ENCODE data around the gene SLC16A7. TPM values are rescaled to one million over a fixed set of nuclear protein-coding genes. Genes with fewer than 3 reads are reported as not detected.
A peak's percentile ranks its signal among the peaks of the same experiment; 100 is the strongest.

SLC16A7 gene
- total and polyA plus RNA-seq, 8 donors: 4.0 to 47.4 (median 32.0) TPM

GRCh38 chr12:59834659-59835474 lies 239.0 kb downstream of the SLC16A7 start:
- Histone ChIP-seq H3K36me3 (no peaks in the 10 kb centered on the region), H3K9me3 (no peaks in the 10 kb centered on the region), H3K4me1 (no peaks in the 10 kb centered on the region), H3K4me3 (no peak overlapping the region), H3K27ac (no peak overlapping the region), H3K27me3 (no peaks in the 10 kb centered on the region)
- DNase-seq (no peak), ATAC-seq (peak in 3 of 4 donors; percentile 60 to 66 (median 65)), FAIRE-seq (no peak)
- intact Hi-C loops (cut with DNase I): no loop called here
- 64 to 69% methylated on average over 2 of the region's 2 CpGs for WGBS, 2 donors
- TF ChIP-seq CTCF (IDR thresholded peaks at IDR 0.05): peak in 3 of 4 donors; percentile 32 to 46 (median 42)

Measured in pancreas (tissue), 10 donors.